GM12878 (cell line): ENCODE results near the gene TBCK. TPM values are rescaled to one million over a fixed set of nuclear protein-coding genes. Genes with fewer than 3 reads are reported as not detected.

Experiments used
- ATAC-seq: fragments of 200-7000 bp; cut with Tn5 transposase; 3 replicates; pipeline ENCODE4 v1.9.1; 2020; ENCODE audit warnings: mild to moderate bottlenecking, moderate library complexity
- BruUV-seq: library from RNA; stranded (reverse); fragments of 400-500 nt; replicated peaks from 2 replicates; lab custom pipeline; 2021; lab: Mats Ljungman, UMichigan
- CTCF ChIA-PET: fragments of 300-600 bp; sonication (Branson Sonifier 250); formaldehyde crosslinking; extraction: SDS; loops from one replicate; lab custom pipeline; 2021; ENCODE audit warnings: inconsistent platforms; lab: Yijun Ruan, JAX
- POLR2A ChIA-PET: fragments of 350-600 bp; formaldehyde crosslinking; extraction: SDS; loops from one replicate; lab custom pipeline; 2021; ENCODE audit warnings: inconsistent platforms; lab: Charles Lee
- RAD21 ChIA-PET: fragments of 300-600 bp; sonication (Branson Sonifier 250); formaldehyde crosslinking; loops from one replicate; lab custom pipeline; 2023; ENCODE audit warnings: antibody characterized with exemption; ENCODE audit not compliant: unreplicated experiment; lab: Charles Lee
- SMC1A ChIA-PET: fragments of 300-600 bp; sonication (Branson Sonifier 250); formaldehyde crosslinking; loops from one replicate; lab custom pipeline; 2023; ENCODE audit not compliant: unreplicated experiment, uncharacterized antibody; lab: Charles Lee
- DNase-seq: peaks from one replicate; pipeline ENCODE4 v3.0.0-alpha.2; 2011; ENCODE audit warnings: low read depth, low spot score
- FAIRE-seq: peaks from 3 replicates; lab custom pipeline; 2011; peaks lifted over from hg19 to GRCh38; lab: Jason Lieb, UNC
- H2AFZ ChIP-seq: 2 replicates; pipeline ENCODE4 v1.6.0; 2011; ENCODE audit warnings: low read depth, low read length, control low read depth; ENCODE audit not compliant: control insufficient read depth
- H3K27ac ChIP-seq: 2 replicates; pipeline ENCODE4 v1.5.1; 2011; ENCODE audit warnings: control low read depth; ENCODE audit not compliant: control insufficient read depth, insufficient read depth
- H3K27me3 ChIP-seq, 2 experiments: replicated peaks in 1 of 2; 2 replicates each; pipeline versions ENCODE4 v1.6.0 to v1.6.1; 2011; ENCODE audit warnings: low read length in 1 of 2; ENCODE audit not compliant: control insufficient read depth in 2 of 2, insufficient read depth in 2 of 2
- H3K36me3 ChIP-seq, 2 experiments: 2 replicates each; pipeline ENCODE4 v1.5.1; 2011; ENCODE audit warnings: low read length in 1 of 2; ENCODE audit not compliant: control insufficient read depth in 2 of 2, insufficient read depth in 2 of 2
- H3K4me1 ChIP-seq: 2 replicates; pipeline ENCODE4 v1.6.1; 2011; ENCODE audit warnings: mild to moderate bottlenecking, low read length, moderate library complexity, mixed read lengths; ENCODE audit not compliant: control insufficient read depth, insufficient read depth
- H3K4me2 ChIP-seq: 2 replicates; pipeline ENCODE4 v1.6.0; 2011; ENCODE audit warnings: control low read depth; ENCODE audit not compliant: control insufficient read depth, insufficient read depth
- H3K4me3 ChIP-seq: fragments of 200-600 bp; sonication (generic); 2 replicates; pipeline ENCODE4 v1.5.1; 2016
- H3K79me2 ChIP-seq: 2 replicates; pipeline ENCODE4 v1.6.0; 2011; ENCODE audit warnings: low read length; ENCODE audit not compliant: control insufficient read depth, insufficient read depth
- H3K9ac ChIP-seq: 2 replicates; pipeline ENCODE4 v1.8.0; 2011; ENCODE audit warnings: low read length, control low read depth, mixed read lengths; ENCODE audit not compliant: control insufficient read depth, insufficient read depth
- H3K9me3 ChIP-seq: replicated peaks from 3 replicates; pipeline ENCODE4 v1.5.1; 2011; ENCODE audit warnings: mild to moderate bottlenecking, low read length; ENCODE audit not compliant: control insufficient read depth, insufficient read depth
- H4K20me1 ChIP-seq: 2 replicates; pipeline ENCODE4 v1.6.0; 2011; ENCODE audit not compliant: control insufficient read depth, insufficient read depth
- CTCF ChIP-seq, 3 experiments: IDR thresholded peaks in 2 of 3; conservative IDR thresholded peaks in 1 of 3; 2 replicates each; pipeline ENCODE4 v1.5.1; 2011; ENCODE audit warnings: low read depth in 3 of 3, low read length in 3 of 3, mild to moderate bottlenecking in 3 of 3, control low read depth in 2 of 3, moderate library complexity in 2 of 3, inconsistent platforms in 1 of 3, mixed read lengths in 1 of 3; ENCODE audit not compliant: control insufficient read depth in 2 of 3, insufficient read depth in 1 of 3; ENCODE audit errors: extremely low read depth in 1 of 3
- E2F4 ChIP-seq: IDR thresholded peaks from 2 replicates; pipeline ENCODE4 v1.6.1; 2012; ENCODE audit warnings: low read depth, low read length, improper control_type of control experiment
- E4F1 ChIP-seq: fragments of 450-650 bp; IDR thresholded peaks from 2 replicates; pipeline ENCODE4 v1.6.1; 2018; ENCODE audit warnings: borderline replicate concordance, mild to moderate bottlenecking; ENCODE audit not compliant: partially characterized antibody
- HSF1 ChIP-seq: fragments of 150-350 bp; IDR thresholded peaks from 2 replicates; pipeline ENCODE4 v1.6.1; 2014; ENCODE audit warnings: mild to moderate bottlenecking, low read depth, low read length
- MEF2B ChIP-seq: fragments of 450-650 bp; IDR thresholded peaks from 2 replicates; pipeline ENCODE4 v1.6.1; 2018; ENCODE audit warnings: mild to moderate bottlenecking, moderate library complexity; ENCODE audit not compliant: partially characterized antibody, poor library complexity, severe bottlenecking
- NFYB ChIP-seq: IDR thresholded peaks from 2 replicates; pipeline ENCODE4 v1.6.1; 2011; ENCODE audit warnings: low read depth, mild to moderate bottlenecking, low read length, improper control_type of control experiment, moderate library complexity; ENCODE audit not compliant: insufficient read depth
- TCF7 ChIP-seq: IDR thresholded peaks from 2 replicates; pipeline ENCODE4 v1.6.1; 2014; ENCODE audit warnings: antibody characterized with exemption, borderline replicate concordance
- WGBS: methylation state at CpG from one replicate; pipeline ENCODE4 v1.1.6; 2016; ENCODE audit warnings: low lambda C conversion rate; ENCODE audit not compliant: insufficient replicate concordance, insufficient coverage; ENCODE audit errors: missing lambda C conversion rate; 5-methylcytosine and 5-hydroxymethylcytosine counted together
- in situ Hi-C: fragments of 300-500 bp; cut with MboI; formaldehyde crosslinking; loops from 9 replicates; pipeline ENCODE4 v1.14.3; 2018; ENCODE audit warnings: mixed read lengths
- intact Hi-C: fragments of 100-400 bp; cut with micrococcal nuclease; formaldehyde crosslinking; loops from one replicate; pipeline ENCODE4 v1.14.2; 2022; ENCODE audit not compliant: unreplicated experiment
- polyA plus RNA-seq, 11 experiments: library from polyadenylated mRNA; depleted of rRNA in 4 of 11; unstranded in 6 of 11; stranded (reverse) in 5 of 11; fragments of >200 nt; fragmentation: Nextera tagmentation in 4 of 11; fragmentation: Illumina TruSeq in 1 of 11; extraction: Ambion mirVana in 4 of 11; extraction: Trizol in 1 of 11; gene quantifications; 1 replicate in 1 of 11; 2 replicates in 10 of 11; pipeline versions ENCODE4 v1.2.1 to v1.2.3, GENCODE V29; 2011 to 2016; ENCODE audit warnings: inconsistent platforms in 2 of 11, missing spikeins in 2 of 11, low read depth in 1 of 11
- total RNA-seq, 4 experiments: library from RNA; depleted of rRNA in 3 of 4; stranded (reverse); fragments of >200 nt in 3 of 4; fragmentation: Illumina TruSeq in 1 of 4; extraction: Trizol in 1 of 4; gene quantifications; 2 replicates each; pipeline versions ENCODE4 v1.2.1 to v1.2.3, GENCODE V29; 2013 to 2021

The TBCK gene
- total and polyA plus RNA-seq, 10 of the 15 experiments (the other 5 are each of a cell fraction or from before 2014, with no cell fraction given): 4.1 to 30.3 (median 20.2) TPM

GRCh38 chr4:106034220-106034619 is 281.8 kb downstream of the TBCK start:
- intact Hi-C loops (no loop called here), in situ Hi-C loops (no loop called here)
- H3K79me2 ChIP-seq: no peaks in the 10 kb centered on the region
- ChIA-PET SMC1A (no interaction called here), RAD21 (no interaction called here), CTCF (no interaction called here), POLR2A (no interaction called here)
- no peak overlapping the region for H2AFZ ChIP-seq
- FAIRE-seq: no peak
- H3K4me3 ChIP-seq: no peak overlapping the region
- no peak overlapping the region for H3K4me2 ChIP-seq
- H3K9me3 ChIP-seq: no peaks in the 10 kb centered on the region
- H4K20me1 ChIP-seq: no peaks in the 10 kb centered on the region
- DNase-seq: no peak
- BruUV-seq: no TSS peak
- WGBS: 84% methylated on average over 3 of the region's 3 CpGs
- no peaks in the 10 kb centered on the region for H3K36me3 ChIP-seq
- no peak for ATAC-seq
- TF ChIP-seq MEF2B: no peak
- TF ChIP-seq E2F4: no peak
- TF ChIP-seq NFYB: no peak
- TF ChIP-seq TCF7: no peak
- TF ChIP-seq E4F1: no peak
- no peak for TF ChIP-seq HSF1
- TF ChIP-seq CTCF (IDR thresholded peaks at IDR 0.05 in 2 of 3, conservative IDR thresholded peaks at IDR 0.05 in 1 of 3; ENCODE audit: control insufficient read depth in 2 of 3, extremely low read depth in 1 of 3, insufficient read depth in 1 of 3, low read depth in 3 of 3, low read length in 3 of 3): no peak
- H3K9ac ChIP-seq: no peak overlapping the region
- H3K27me3 ChIP-seq: no peaks in the 10 kb centered on the region
- H3K4me1 ChIP-seq: no peaks in the 10 kb centered on the region
- H3K27ac ChIP-seq: no peak overlapping the region
